ENCODE results near the gene PRKACB. TPM values are rescaled to one million over a fixed set of nuclear protein-coding genes. Genes with fewer than 3 reads are reported as not detected.
"Not testable (repeated sequence)": the region's sequence is repeated elsewhere in the genome, so short reads cannot be mapped to it uniquely, and the experiment has no call there.

PRKACB gene
- polyA plus RNA-seq, 1 experiment = 33.4 TPM

DNA sequence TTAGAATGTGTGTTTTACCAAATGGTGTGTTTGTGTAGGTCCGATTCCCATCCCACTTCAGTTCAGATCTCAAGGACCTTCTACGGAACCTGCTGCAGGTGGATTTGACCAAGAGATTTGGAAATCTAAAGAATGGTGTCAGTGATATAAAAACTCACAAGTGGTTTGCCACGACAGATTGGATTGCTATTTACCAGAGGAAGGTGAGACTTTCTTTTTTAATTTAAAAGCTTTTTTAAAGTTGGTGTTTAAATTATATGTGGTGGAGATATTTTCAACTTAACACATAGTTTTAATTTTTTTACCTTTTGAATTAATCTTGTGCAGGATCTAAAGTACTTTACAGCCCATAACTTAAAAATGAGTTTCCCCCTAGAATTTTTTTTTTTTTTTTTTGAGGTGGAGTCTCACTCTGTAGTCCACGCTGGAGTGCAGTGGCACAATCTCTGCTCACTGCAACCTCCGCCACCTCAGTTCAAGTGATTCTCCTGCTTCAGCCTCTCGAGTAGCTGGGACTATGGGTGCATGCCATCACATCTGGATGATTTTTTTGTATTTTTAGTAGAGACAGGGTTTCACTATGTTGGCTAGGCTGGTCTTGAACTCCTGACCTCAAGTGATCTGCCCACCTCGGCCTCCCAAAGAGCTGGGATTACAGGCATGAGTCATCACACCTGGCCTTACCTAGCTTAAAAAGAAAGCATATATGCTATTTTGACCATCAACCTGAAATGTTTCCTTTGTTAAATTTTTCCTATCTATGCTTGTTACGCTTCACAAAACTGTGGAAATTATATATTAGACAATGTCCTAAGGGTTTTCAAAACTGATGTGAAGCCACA lies 70.3 kb downstream of the PRKACB start:
- Histone ChIP-seq H3K27me3 (ENCODE audit: control insufficient read depth, insufficient read depth, low read length) (no peaks in the 10 kb centered on the region), H3K4me3 (ENCODE audit: low read depth, low read length) (no peak overlapping the region), H3K27ac (ENCODE audit: low read depth, low read length) (no peak overlapping the region), H3K9me3 (ENCODE audit: control insufficient read depth, insufficient read depth, low read length) (no peaks in the 10 kb centered on the region)
- ChIA-PET POLR2A (no interaction called here), CTCF (interaction anchor here (0.5 to 1.4 kb wide), 2 partner anchors 219 to 568 kb away, joined by 3 read pairs; no protein-coding TSS in a partner anchor)
- no peak for DNase-seq (ENCODE audit: low read depth, low spot score)
- TF ChIP-seq, protein P1, sequence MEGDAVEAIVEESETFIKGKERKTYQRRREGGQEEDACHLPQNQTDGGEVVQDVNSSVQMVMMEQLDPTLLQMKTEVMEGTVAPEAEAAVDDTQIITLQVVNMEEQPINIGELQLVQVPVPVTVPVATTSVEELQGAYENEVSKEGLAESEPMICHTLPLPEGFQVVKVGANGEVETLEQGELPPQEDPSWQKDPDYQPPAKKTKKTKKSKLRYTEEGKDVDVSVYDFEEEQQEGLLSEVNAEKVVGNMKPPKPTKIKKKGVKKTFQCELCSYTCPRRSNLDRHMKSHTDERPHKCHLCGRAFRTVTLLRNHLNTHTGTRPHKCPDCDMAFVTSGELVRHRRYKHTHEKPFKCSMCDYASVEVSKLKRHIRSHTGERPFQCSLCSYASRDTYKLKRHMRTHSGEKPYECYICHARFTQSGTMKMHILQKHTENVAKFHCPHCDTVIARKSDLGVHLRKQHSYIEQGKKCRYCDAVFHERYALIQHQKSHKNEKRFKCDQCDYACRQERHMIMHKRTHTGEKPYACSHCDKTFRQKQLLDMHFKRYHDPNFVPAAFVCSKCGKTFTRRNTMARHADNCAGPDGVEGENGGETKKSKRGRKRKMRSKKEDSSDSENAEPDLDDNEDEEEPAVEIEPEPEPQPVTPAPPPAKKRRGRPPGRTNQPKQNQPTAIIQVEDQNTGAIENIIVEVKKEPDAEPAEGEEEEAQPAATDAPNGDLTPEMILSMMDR (IDR thresholded peaks at IDR 0.05; ENCODE audit: low read depth, low read length) = no peak

DNA sequence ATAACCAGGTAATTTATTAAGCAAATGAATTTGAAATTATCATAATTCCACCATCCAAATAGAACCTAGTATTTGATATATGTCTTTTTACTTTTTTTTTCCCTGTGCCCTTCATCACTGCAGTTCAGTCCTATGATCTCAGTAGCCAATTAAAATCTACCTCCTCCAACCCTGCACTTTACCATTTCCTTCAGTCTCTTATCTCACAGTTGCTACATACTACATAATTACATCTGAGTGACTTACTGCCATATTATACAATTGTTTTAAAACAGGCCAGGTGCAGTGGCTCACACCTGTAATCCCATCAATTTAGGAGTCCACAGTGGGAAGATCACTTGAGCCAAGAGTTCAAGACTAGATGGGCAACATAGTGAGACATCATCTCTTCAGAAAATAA lies 73.2 kb downstream of the PRKACB start:
- Histone ChIP-seq H3K4me3 (ENCODE audit: low read depth, low read length) (no peak overlapping the region), H3K27me3 (ENCODE audit: control insufficient read depth, insufficient read depth, low read length) (no peaks in the 10 kb centered on the region), H3K9me3 (ENCODE audit: control insufficient read depth, insufficient read depth, low read length) (no peaks in the 10 kb centered on the region), H3K27ac (ENCODE audit: low read depth, low read length) (no peak overlapping the region)
- ChIA-PET POLR2A (no interaction called here), CTCF (no interaction called here)
- no peak for DNase-seq (ENCODE audit: low read depth, low spot score)
- TF ChIP-seq, protein P1 (IDR thresholded peaks at IDR 0.05; ENCODE audit: low read depth, low read length) = no peak

DNA sequence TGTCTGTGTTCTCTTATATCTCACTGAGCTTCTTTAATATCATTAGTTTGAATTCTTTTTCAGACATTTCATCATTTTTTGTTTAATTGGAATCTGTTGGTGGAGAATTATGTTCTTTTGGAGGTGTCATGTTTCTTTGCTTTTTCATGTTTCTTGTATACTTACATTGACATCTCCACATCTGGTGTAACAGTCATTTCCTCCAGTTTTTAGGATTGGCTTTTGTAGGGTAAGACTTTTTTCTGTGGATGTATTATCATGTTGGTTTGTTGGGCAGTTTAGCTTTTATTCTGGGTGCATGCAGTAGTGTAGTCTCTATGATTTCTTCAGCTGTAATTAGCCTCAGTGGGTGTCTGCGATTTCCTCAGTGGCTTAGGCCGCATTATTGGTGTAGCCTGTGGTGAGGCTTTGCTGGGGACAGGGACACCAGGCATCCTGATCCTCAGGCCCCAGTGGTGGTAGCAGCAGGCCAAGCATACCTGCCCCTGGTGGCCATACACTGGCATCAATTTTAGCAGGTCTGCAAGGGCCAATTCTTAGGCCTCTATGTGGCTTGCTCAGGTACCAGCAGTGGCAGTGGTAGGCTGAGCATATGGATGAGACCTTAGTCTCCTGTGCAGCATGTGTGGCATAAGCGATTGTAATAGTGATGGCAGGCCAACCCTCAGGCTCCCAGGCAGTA lies 79.8 kb downstream of the PRKACB start:
- CTCF ChIA-PET = no interaction called here
- Histone ChIP-seq H3K27ac (ENCODE audit: low read depth, low read length) (no peak overlapping the region), H3K4me3 (ENCODE audit: low read depth, low read length) (no peak overlapping the region), H3K27me3 (ENCODE audit: control insufficient read depth, insufficient read depth, low read length) (no peaks in the 10 kb centered on the region), H3K9me3 (ENCODE audit: control insufficient read depth, insufficient read depth, low read length) (peaks cover 8% of the 10 kb centered on the region)
- DNase-seq (ENCODE audit: low read depth, low spot score) = no peak
- TF ChIP-seq, protein P1 (IDR thresholded peaks at IDR 0.05; ENCODE audit: low read depth, low read length) = no peak
- POLR2A ChIA-PET = no interaction called here

DNA sequence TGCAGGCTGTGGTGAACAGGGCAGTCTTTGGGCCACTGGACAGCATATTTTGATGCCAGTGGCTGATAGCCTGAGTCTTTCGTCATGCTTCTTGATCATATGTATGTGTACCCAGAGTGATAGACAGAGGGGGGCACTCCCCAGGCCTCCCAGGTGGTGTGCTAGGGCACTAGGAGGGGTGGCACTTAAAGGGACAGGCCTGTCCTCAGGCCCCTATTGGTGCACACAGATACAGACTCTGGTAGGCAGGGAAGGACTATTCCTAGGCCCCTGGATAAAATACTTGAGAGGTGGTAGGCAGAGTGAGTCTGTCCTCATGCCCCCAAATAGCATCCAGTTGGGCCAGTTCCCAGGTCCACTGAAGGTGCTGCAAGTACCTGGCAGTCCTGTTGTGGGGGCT lies 80.8 kb downstream of the PRKACB start:
- Histone ChIP-seq H3K4me3 (ENCODE audit: low read depth, low read length) (no peak overlapping the region), H3K27ac (ENCODE audit: low read depth, low read length) (no peak overlapping the region), H3K9me3 (ENCODE audit: control insufficient read depth, insufficient read depth, low read length) (peaks cover 8% of the 10 kb centered on the region), H3K27me3 (ENCODE audit: control insufficient read depth, insufficient read depth, low read length) (no peaks in the 10 kb centered on the region)
- POLR2A ChIA-PET = no interaction called here
- CTCF ChIA-PET = no interaction called here
- TF ChIP-seq, protein P1 (IDR thresholded peaks at IDR 0.05; ENCODE audit: low read depth, low read length) = no peak
- no peak for DNase-seq (ENCODE audit: low read depth, low spot score)

DNA sequence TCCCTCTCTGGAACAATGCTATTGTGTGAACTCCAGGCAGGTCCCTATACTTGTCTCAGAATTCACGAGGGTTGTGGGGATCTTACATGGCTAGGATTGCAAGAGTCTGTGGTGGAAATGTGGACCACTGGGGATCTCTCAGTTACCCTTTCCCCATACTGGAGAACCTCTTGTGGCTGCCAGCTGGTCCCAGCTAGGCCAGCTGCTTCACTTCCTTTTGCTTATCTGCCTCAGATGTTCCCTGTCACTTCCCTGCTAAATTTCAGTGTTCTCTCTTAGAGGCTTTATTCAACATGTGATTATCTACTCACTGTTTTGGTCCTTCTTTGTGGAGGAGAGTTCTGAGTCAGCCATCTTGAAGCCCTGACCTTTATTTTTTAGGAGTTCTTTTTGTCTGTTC lies 81.6 kb downstream of the PRKACB start:
- Histone ChIP-seq H3K27me3 (ENCODE audit: control insufficient read depth, insufficient read depth, low read length) (no peaks in the 10 kb centered on the region), H3K9me3 (ENCODE audit: control insufficient read depth, insufficient read depth, low read length) (peaks cover 8% of the 10 kb centered on the region), H3K4me3 (ENCODE audit: low read depth, low read length) (no peak overlapping the region), H3K27ac (ENCODE audit: low read depth, low read length) (no peak overlapping the region)
- CTCF ChIA-PET = no interaction called here
- POLR2A ChIA-PET = no interaction called here
- TF ChIP-seq, protein P1 (IDR thresholded peaks at IDR 0.05; ENCODE audit: low read depth, low read length) = no peak
- no peak for DNase-seq (ENCODE audit: low read depth, low spot score)

DNA sequence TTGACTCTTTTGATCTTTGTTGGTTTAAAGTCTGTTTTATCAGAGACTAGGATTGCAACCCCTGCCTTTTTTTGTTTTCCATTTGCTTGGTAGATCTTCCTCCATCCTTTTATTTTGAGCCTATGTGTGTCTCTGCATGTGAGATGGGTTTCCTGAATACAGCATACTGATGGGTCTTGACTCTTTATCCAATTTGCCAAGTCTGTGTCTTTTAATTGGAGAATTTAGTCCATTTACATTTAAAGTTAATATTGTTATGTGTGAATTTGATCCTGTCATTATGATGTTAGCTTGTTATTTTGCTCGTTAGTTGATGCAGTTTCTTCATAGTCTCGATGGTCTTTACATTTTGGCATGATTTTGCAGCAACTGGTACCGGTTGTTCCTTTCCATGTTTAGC lies 88.6 kb downstream of the PRKACB start:
- H3K9me3 ChIP-seq (ENCODE audit: control insufficient read depth, insufficient read depth, low read length); DNase-seq (ENCODE audit: low read depth, low spot score); POLR2A ChIA-PET; H3K4me3 ChIP-seq (ENCODE audit: low read depth, low read length); CTCF ChIA-PET; H3K27me3 ChIP-seq (ENCODE audit: control insufficient read depth, insufficient read depth, low read length); H3K27ac ChIP-seq (ENCODE audit: low read depth, low read length): not testable (repeated sequence)

Data from AG04450 (cell line).